GM03348 (cell line): ENCODE measurements around the gene LTB4R2.

Source experiments
- DNase-seq: peaks from one replicate; pipeline ENCODE4 v3.0.0; 2012; ENCODE audit warnings: low spot score

Gene LTB4R2, protein sequence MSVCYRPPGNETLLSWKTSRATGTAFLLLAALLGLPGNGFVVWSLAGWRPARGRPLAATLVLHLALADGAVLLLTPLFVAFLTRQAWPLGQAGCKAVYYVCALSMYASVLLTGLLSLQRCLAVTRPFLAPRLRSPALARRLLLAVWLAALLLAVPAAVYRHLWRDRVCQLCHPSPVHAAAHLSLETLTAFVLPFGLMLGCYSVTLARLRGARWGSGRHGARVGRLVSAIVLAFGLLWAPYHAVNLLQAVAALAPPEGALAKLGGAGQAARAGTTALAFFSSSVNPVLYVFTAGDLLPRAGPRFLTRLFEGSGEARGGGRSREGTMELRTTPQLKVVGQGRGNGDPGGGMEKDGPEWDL

GRCh38 chr14:24309538-24310264, at the start of gene LTB4R2:
LTB4R2 (plus strand) TSS chr14:24310140; CDS start chr14:24310665, 525 bp downstream.
- no peak for DNase-seq

DNA sequence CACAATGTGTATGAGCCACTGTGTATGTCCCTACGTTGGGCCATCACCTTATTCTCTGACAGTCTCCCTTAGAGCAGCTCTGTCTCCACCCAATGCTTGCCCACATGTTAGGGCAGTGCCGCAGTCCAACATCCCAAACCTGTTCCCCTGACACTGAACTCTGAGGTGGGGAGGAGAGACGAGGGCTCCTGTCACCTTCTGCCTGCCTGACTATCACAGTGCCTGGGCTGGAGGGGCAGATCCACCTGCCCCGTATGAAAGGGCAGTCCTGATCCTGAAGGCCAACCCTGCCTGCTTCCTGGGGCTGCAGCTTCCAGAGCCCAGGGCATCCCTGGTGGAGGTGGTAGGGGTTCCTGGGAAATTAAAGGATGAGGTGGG, 49.2 kb upstream of the LTB4R2 start:
- DNase-seq: no peak

DNA sequence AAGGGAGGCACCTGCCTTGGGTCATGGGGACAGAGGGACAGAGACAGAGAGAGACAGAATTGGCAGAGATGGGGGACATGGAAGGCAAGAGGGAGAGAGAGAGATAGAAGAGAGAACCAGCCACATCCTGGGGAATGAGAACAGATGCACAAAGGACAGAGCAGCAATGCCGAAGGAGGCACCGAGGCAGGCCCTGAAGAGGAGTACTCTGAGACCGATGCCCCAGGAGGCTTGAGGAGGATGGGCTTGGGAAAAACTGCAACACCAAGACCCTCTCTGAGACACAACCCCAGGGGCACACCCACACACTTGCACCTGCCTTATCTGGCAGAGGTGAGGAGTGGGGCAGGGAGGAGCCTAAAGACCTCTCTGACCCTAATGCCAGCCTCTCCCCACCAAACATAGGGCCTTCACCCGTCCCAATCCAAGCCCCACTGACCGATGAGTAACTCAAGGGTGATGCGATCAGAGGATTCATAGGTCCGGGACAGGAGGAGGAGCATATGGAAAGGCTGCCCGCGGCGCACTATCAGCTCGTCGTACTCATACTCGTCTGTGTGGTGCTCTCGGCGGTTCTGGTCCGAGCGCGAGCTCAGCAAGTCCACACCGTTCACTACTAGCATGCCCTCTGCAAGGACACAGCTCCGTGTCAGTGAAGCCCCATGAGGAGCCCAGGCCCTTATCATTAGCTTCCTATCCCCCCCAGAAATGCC, 48.5 kb upstream of the LTB4R2 start:
- DNase-seq: no peak

DNA sequence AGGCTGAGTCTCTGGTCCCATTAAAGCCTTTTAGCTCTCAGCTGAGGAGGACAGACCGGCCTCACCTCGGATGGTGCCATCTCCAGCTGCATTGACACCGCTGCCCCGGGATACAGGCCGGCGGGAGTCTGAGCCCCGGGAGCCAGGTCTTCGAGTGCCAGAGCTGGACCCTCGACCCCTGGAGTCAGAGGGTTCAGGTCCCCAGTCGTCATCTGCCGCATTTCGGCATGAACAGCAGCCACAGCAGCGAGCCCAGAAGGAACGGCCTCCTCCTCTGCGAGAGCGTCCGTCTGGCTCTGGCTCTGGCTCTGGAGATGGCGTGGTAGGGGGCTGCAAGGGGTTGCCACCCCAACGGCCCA, 48.0 kb upstream of the LTB4R2 start:
- DNase-seq: no peak

DNA sequence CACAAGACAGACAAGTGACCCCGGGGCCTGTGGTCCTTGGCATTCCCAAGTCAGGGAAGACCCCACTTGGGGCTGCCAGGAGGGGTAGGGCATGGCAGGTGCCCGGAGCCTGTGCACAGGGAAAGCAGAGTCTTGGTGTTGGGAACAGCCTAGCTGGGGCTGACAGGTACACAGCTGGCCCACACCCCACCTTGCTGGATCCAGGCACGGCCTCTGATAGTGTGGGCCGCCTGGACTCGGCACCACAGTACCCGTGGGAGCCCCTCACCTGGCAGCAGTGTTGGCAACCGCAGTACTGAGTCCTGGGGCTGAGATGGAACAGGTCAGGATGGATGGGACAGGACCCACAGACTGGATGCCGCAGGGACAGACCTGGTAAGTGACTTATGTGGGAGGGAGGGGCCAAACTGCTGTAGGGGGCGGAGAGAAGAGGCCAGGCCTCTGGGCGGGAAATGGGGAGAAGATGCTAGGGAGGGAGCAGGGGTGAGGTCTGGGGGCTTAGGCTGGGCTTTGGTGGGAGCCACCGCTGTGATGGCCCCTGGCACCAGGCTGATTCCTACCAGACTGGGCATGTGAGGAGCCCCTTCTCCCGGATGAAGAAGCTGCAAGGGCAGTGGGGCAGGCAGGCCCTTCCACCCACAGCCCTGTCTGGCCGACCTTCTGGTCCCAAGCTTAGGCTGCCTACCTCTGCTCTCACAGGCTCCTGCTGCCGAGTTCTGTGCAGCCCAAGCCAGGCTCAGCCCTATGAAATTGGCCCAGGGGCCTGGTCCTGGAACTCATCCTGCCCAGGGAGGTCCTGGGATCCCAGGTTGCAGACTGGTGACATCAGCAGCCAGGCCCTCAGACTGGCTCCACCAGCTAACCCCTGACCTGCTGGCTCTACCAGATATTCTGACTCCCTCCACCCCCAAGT, 46.9 kb upstream of the LTB4R2 start, which contains the start of gene TGM1:
TGM1 (minus strand) TSS at position 357 of the 913 bp plus-strand sequence. CDS start 825 bp downstream, outside the sequence.
- DNase-seq: no peak

DNA sequence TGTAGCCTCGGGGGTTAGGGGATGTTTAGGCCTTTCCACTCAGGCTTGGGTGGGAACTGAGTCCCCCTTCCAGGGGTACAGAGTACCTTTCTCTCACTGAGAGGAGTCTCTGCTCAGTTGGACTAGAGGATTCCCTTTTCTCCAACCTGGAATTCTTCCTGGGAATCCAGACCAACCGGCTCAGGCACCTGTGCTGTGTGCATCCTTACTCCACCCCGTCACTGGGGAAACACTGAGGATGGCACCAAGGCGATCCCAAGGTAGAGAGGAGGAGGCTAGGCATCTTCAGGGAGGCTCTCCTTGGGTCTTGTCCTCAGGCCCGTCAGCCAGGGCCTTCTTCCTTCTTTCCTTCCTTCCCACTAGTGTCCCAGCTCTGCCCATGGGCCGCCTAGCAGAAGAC, 46.1 kb upstream of the LTB4R2 start:
- no peak for DNase-seq

- DNase-seq: no peak
Observed at GRCh38 chr14:24264298-24264697, 45.6 kb upstream of the LTB4R2 start.

- DNase-seq: no peak
Observed at GRCh38 chr14:24266344-24267244, 43.3 kb upstream of the LTB4R2 start.

- DNase-seq: no peak
Observed at GRCh38 chr14:24267516-24267915, 42.4 kb upstream of the LTB4R2 start.

DNA sequence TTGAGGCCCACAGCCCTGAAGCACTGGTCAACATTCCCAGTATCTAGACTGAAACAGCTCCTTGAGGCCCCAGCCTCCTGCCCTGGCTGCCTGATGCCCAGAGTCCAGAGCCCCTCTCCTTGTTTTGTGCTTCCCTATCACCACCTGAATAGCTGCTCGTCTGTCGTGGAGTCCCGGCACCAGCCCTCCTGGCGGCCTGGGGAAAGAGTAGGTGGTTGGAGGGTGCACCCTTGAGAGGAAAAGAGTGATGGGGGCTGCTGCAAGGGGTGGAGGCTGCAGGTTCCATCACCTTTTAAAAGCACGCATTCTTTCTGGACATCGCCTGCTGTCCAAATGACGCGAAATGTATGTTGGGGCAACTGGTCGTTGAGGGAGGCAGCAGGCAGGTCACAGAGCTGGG, 41.7 kb upstream of the LTB4R2 start:
- no peak for DNase-seq

GRCh38 chr14:24269368-24269767, 40.6 kb upstream of the LTB4R2 start:
- DNase-seq: no peak

GRCh38 chr14:24269910-24270536, 39.9 kb upstream of the LTB4R2 start:
- DNase-seq: no peak

GRCh38 chr14:24270537-24271133, 39.3 kb upstream of the LTB4R2 start:
- no peak for DNase-seq

GRCh38 chr14:24271134-24271833, 38.7 kb upstream of the LTB4R2 start, which contains the start of gene RABGGTA:
RABGGTA (minus strand) TSS chr14:24271597; CDS start chr14:24271115, 482 bp downstream.
- DNase-seq: peak; percentile 97

DNA sequence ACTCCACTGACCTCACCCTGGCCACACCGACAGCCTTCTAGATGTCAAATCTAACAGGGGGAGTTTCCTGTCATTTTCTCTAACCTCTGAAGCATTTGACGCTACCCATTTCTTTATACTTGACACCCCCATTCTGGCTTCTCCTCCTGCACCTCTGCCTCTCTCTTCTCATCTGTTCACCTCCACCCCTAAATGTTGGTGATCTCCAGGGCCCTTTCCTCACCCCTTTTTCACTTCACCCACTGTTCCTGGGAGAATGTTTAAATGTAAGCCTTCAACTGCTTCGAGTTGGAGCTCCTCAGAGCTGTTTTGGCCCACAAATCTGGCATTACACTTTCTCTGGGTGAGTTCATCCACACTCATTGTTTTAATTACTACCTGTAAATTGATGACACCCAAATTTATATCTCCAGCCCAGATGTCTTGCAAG, 38.1 kb upstream of the LTB4R2 start:
- DNase-seq: no peak

- DNase-seq: no peak
Observed at GRCh38 chr14:24272467-24272866, 37.5 kb upstream of the LTB4R2 start.

GRCh38 chr14:24273422-24273998, 36.4 kb upstream of the LTB4R2 start:
- no peak for DNase-seq

- no peak for DNase-seq
Observed at GRCh38 chr14:24274101-24274543, 35.8 kb upstream of the LTB4R2 start.

GRCh38 chr14:24277071-24277470, 32.9 kb upstream of the LTB4R2 start:
- DNase-seq: no peak
